Limb (tissue), 2 donors: ENCODE data around the gene NDE1.
"Not testable (repeated sequence)": the region's sequence is repeated elsewhere in the genome, so short reads cannot be mapped to it uniquely, and the experiment has no call there.

ENCODE experiments used
- DNase-seq, 2 donors: peaks; one replicate each; pipeline ENCODE4 v3.0.0-alpha.2; 2016; ENCODE audit errors: extremely low spot score in 2 of 2

The NDE1 gene

DNA sequence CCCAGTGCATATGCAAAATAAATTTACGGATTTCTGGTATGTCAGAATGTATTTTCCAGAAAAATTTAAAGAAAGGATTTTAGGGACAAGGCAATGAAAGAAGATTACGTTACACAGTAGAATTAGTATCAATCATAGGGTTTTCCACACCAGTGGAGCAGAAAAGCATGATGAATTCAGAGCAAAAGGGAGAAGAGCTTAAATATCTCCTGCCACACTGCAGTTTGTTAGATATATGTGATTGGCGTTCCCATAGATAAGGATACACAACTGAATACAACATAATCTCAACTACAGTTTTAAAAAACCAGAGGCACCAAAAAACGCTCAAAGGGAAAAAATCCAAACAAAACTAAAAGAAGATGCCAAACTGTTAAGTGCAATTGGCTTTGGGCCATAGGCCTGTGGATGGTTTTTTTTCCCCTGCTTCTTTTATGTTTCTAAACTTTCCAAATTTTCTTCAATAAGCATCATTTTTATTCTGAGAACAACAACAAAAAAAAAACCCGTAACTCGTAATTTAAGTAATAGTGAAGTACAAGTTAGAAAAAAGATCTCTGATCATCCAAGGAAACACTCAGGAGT lies 29.3 kb upstream of the NDE1 start:
- DNase-seq, result no peak

DNA sequence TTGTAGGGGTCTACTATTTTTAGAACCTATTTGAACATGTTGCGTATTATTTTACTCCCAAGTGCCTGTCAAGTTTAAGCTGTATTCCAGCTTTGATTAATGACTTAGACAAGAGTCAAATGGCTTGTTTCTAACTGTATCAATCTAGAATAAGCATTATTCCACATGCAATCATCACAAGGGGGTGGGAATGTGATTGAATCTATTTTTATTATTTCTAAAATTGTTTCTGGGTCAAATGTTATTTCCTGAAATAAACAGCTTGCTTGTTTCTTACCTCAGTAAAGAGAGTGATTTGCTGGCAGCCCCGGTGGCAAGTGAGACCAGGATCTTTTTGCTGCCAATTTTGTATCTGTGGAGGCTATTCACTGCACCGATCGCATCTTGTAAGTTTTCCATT lies 28.6 kb upstream of the NDE1 start:
- no peak for DNase-seq

DNA sequence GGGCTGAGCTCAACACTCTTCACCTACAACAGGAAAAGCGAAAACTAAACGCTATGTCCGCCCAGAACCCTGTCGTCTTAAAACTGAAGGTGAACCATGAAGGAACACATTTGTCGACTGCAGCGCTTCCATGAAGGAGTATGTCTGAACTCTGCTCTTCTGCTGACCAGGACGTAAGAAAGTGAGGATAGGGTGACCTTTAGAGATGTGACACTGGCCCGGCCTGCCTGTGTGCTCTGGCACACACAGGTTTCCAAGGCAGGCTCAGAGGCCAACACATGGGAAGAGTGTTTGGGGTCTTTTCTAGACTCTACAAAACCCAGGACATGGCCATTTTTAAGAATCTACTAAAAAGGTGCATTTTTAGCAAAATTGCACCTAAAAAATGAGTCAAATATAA lies 28.2 kb upstream of the NDE1 start:
- no peak for DNase-seq

DNA sequence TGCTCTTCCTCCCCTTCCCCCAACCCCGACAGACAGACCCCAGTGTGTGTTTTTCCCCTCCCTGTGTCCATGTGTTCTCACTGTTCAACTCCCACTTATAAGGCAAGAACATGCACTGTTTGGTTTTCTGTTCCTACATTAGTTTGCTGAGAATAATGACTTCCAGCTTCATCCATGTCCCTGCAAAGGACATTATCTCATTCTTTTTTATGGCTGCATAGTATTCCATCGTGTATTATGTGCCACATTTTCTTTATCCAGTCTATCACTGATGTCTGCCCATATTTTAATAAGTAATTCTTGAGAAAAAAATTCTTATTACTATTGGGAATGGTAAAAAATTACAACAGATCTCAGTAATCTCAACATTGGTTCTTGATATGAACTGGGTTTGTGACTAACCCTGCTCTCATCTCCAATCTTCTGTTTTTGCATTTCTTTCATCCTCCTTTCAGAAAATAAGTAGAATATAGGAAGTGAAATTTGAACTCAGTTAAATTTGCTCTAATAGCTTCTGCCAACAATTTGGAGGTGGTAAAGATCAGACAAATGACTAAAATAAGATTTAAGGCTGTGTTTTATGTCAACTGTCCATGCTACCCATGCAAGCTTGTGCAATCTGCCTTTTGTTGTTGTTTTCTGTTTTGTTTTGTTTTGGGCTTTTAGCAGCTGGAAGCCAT lies 18.2 kb upstream of the NDE1 start:
- no peak for DNase-seq

DNA sequence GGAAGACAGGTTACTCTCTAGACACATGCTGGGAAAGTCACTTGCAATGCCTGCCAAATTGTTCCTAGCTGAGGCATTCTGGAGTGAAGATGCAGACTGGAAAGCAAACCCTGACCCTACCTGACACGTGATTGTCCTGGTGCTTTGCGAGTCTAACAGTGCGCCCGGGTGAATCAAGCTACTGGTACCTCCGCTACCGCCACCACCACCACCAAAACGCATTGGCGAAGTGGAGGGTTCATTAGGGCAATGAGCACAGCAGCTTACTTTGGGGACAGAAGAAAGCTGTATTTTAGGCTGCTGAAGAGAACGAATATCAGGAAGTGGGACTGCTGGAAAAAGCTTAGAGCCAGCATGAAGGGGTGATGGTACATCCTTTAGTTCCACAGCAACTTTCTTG lies 14.1 kb upstream of the NDE1 start:
- no peak for DNase-seq

DNA sequence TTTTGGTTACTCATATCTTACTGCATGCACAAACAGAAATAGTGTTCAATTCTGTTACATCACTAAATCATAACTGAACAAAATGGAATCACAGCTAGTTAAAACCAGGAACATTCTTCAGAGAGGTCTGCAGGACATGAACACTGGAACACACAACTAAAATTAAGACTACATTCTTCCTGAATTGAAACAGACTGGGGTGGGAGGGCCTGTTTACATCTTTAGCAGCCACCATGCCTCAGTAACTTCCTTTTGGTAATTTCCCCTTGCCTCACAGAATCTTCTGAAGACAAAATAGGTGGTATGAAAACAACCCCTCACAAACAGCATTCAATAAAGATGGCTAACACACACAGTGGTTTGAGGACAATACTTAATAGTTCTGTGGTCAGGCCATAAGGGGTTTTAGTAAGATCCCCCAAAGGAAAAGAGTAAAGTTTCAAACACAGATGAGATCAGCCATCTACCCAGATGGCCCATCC lies 13.6 kb upstream of the NDE1 start:
- no peak for DNase-seq

DNA sequence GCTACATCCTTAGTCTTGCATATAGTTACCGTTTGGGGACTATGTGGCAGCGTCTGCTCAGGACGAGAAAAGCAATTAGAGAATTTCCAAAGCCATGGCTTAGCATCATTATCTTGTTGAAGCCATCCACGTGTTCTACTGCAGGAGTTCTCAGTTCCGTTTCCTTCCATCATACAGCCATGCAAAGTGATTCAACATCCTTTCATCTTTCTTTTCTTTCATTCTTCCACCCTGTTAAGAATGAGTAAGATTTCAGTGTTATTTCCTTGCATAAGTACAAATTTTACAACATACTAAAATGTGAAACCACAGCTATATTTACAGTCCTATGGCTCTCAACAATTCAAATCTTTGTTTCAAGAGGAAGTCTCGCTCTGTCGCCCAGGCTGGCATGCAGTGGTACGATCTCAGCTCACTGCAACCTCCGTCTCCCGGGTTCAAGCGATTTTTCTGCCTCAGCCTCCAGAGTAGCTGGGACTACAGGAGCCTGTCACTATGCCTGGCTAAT lies 10.9 kb upstream of the NDE1 start:
- DNase-seq, result no peak

DNA sequence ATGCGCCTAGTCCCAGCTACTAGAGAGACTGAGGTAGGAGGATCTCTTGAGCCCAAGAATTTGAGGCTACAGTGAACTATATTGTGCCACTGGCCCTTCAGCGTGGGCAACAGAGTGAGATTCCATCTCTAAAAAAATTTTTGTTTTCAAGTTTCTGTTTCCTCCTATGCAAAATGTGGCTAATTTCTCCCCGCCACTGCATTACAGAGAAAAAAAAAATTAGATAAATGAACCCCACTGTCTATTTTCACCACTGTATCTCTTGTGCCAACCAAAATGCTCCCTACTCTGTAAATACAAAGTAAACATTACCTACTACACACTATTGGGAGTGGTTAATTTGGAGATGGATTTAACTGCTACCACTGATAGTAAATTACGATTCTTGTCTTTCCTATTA lies 9.1 kb upstream of the NDE1 start:
- DNase-seq, result no peak

DNA sequence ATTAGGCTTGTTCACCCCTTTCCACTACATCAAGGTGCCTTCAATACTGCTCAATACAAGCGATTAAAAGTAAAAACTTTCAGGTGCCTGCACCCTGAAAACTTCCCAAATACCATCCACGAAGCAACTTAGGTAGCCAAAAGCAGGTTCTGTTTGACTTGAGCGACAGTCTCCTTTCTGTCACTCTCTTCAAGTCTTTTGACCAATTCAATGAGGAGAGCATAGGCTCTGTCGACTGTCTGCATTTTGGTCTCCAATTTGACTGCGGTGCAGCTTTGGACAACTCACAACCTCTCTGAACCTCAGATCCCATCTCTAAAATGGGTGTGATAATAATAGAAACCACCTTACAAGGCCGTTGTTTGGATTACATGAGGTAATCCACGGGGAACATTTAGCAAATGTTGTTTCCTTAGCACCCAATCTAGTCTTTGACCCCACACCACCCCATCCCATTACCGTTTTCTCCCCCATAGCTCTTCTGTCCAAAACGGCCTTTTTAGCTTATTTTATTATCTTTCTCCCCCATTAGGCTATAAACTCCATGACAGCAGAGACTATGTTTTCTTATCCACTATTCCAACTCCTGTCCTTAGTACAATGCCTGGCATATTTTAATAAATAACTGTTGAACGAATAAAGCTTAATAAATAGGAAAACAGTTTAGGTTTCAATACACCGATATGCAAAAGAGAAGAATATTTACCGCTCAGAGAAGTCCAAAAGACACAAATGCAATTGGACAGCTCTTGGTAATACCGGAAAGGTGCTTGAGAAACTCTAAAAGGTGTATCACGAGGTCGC lies 8.1 kb upstream of the NDE1 start:
- no peak for DNase-seq

DNA sequence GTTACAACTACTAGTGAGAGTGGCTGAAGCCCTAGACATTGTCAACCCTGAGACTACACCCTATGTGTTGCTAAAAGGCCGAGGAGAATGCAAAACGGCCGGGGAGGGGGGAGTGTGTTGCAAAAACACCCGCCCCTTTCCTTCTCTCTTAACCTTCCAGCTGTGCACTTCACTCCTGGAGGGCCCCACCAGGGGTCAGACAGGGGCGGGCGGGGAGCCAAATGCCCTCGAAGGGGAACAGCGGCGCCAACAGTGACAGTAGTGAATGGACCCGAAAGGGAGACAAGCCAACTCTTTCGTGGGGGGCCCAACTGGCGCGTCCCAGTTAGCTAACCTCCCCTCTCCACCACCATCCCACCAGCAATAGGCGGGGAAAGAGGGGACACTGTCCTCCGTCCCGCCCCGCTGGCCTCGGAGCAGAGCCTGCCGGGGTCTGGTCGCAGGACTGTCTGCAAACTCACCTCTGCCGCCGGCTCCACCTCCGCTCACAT lies 7.4 kb upstream of the NDE1 start:
- peak; percentile 44 to 81 for DNase-seq

DNA sequence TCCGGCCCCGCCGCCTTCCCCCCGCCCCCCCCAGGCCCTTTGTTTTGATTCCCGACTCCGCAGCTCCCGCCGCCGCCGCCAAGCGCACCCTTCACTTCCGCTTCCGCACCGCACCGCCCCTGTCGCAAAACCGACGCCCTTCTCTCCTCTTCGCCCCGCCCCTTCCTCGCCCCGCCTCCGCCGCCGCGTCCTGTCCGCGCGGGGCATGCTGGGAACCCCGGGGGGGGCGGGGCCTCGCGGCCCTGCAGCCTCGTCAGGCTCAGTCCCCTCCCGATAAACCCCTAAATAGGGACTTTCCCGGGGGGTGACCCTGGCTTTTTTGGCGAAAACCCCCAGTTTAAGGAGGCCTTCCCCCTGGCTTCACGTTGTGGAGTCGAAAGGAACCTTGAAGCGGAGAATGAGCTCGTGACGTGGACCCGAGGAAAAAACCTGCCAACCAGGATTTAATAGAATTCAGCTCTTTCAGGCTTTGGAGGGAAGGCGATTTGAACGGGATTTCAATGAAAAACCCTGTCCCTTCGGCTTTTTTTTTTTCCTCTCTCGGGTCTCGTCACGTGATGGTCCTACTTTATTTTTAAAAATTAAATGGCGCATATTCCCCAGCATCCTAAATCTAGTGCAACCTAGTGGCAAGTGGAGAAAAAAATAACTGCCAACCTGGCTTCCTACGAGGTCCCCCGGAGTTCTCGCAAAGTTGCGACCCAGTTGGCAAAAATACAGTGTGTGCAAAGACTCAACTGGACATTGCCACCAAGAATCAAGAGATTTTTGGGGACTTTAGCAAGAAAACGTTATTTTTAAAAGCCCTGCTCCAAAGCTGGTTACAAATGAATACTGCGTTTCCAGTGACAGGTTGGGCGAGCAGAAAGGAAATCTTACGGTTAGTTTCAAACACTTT lies 6.7 kb upstream of the NDE1 start, which contains the start of gene MARF1:
TSS of gene MARF1 (minus strand) at position 107 of the 898 bp plus-strand sequence. CDS start 3,921 bp downstream, outside the sequence.
- DNase-seq, result peak; percentile 95 to 99

DNA sequence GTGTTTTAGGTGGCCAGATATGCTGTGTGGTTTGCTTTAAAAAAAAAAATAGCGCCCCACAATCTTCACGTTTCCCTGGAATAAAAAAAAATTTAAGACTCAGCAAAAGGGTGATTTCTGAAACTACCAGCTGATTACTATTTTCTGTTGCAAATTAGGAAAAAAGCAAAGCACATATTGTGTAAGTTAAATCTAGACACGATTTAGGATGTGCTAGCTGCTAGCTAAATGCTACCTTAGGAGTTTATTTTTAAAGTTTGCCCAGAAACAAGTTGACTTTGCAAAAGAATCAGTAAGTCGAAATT lies 6.1 kb upstream of the NDE1 start:
- DNase-seq, result no peak

DNA sequence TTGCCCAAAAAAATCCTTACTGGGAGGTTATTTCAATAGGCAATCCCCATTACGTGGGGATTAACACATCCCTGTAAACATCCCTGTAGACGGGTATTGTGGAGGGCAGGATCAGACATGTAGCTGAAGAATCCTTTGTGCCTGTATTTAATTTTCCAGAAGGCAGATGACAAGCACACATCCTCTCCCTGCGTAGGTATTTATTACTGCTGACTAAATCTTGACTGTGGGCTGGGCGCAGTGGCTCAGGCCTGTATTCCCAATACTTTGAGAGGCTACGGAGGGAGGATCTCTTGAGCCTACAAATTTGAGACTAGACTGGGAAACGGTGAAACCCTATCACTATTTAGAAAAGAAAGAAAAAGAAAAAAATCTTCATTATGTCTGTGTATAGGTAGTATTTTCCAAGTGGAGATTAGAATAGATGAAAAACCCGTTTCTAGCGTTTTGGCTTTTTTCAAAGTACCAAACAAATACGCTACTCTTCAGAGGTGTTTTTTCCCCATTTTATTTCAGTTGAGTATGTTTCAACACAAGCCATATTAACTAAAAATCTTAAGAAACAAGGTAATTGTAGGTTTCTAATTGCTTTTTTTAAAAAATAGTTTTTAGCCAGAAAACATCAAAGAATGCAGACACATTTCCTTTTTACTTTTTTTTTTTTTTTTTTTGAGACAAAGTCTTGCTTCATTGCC lies 5.6 kb upstream of the NDE1 start:
- DNase-seq, result no peak

DNA sequence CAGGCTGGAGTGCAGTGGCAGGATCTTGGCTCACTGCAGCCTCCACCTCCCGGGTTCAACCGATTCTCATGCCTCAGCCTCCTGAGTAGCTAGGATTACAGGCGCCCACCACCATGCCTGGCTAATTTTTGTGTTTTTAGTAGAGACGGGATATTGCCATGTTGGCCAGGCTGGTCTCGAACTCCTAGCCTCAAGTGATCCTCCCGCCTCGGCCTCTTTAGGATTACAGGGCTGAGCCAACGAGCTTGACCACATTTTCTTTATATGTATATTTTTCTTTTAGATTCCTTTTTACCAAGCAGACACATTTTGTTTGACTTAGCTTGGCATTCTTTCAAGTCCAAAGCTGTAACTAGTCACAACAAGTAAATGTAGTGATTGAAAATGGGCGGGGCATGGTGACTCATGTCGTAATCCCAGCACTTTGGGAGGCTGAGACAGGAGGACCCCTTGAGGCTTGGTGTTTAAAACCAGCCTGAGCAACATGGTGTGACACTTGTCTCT lies 5.0 kb upstream of the NDE1 start:
- DNase-seq, result not testable (repeated sequence)

DNA sequence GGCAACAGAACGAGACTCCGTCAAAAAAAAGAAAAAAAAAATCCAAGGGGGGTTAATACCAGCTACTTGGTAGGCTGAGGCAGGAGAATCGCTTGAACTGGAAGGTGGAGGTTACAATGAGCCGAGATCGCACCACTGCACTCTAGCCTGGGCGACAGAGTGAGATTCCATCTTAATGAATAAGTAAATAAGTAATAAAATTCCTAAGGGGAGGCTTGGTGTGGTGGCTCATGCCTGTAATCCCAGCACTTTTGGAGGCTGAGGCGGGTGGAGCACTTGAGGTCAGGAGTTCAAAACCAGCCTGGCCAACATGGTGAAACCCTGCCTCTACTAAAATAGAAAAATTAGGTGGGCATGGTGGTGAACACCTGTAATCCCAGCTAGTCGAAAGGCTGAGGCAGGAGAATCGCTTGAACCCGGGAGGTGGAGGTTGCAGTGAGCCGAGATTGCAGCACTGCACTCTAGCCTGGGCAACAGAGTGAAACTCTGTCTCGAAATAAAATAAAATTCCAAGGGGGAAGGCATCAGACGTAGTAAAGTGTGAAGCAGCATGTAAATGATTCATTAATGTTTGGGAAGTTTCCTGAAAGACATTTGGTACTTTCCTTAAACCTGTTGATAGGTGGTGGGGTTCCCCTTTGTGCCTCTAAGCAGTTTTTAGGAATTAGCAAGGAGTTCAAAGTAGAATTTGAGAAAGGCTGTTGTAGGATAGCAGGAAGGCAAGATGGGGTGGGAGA lies 3.3 kb upstream of the NDE1 start:
- not testable (repeated sequence) for DNase-seq

DNA sequence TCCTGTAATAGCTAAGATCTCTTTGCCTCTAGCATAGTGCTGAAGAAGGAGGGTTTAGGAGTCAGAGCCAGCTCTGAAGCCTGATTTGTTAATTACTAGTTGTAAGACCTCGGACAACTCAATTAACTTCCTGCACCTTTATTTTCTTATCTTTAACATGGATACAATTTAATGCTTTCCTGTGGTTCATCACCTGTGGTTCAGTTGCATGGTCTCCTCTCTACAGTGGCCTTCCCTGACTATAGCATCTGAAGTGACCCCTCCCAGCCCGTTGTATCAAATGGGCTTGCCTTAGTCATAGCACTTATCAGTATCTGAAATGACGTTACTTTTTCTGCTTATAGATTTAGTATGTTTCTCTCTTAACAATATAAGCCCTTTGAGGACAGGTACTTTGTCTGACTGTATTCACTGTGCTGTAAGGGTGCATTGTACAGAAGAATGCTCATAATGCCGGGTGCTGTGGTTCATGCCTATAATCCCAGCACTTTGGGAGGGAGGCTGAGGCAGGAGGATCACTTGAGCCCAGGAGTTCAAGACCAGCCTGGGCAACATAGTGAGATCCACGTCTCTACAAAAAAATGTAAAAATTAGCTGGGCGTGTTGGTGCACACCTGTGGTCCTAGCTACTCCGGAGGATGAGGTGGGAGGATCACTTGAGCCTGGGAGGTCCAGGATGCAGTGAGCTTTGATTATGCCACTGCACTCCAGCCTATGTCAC lies 2.6 kb upstream of the NDE1 start:
- no peak for DNase-seq

DNA sequence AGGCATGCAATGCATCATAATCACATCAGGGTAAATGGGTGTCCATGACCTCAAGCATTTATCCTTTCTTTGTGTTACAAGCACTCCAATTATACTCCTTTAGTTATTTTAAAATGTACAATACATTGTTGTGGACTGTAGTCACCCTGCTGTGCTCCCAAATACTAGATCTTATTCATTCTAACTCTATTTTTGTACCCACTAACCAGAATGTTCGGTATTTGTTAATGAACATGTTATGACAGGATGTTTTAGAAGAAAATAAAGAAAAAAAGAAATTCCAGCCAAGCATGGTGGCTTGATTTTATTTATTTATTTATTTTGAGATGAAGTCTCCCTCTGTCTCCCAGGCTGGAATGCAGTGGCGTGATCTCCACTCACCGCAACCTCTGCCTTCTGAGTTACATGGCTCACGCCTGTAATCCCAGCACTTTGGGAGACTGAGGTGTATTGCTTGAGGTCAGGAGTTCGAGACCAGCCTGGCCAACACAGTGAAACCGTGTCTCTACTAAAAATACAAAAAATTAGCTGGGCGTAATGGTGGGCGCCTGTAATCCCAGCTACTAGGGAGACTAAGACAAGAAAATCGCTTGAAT lies 1.8 kb upstream of the NDE1 start:
- no peak for DNase-seq

DNA sequence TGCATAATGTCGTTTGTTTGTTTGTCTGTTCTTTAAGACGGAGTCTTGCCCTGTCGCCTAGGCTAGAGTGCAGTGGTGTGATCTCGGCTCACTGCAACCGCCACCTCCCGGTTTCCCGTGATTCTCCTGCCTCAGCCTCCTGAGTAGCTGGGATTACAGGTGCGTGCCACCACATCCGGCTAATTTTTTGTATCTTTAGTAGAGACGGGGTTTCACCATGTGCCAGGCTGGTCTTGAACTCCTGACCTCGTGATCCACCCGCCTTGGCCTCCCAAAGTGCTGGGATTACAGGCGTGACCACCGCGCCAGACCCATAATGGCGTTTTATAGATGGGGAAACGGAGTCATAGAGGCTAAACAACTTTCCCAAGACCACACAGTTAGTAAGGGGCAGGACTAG lies 734 bp upstream of the NDE1 start:
- not testable (repeated sequence) for DNase-seq

DNA sequence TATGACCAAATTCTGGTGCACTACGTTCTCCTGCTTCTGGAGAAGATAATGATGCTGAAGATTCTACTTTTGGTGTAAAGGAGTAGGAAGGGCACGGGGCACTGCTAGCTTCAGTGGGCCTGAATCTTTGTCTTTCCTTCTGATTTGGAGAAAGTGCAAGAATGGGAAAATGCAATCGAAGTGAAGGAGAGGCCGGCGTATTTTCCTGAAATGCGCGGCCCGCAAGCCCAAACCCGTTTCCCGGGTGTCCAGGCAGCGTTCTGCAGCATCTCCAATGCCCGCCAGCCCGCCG lies 372 bp upstream of the NDE1 start:
- DNase-seq, result no peak
